GM12878 (cell line): ENCODE measurements around the gene DPM2.

Experiments
- CTCF ChIP-seq, 3 experiments: IDR thresholded peaks in 2 of 3; conservative IDR thresholded peaks in 1 of 3; 2 replicates each; pipeline ENCODE4 v1.5.1; 2011; ENCODE audit warnings: low read depth in 3 of 3, low read length in 3 of 3, mild to moderate bottlenecking in 3 of 3, control low read depth in 2 of 3, moderate library complexity in 2 of 3, inconsistent platforms in 1 of 3, mixed read lengths in 1 of 3; ENCODE audit not compliant: control insufficient read depth in 2 of 3, insufficient read depth in 1 of 3; ENCODE audit errors: extremely low read depth in 1 of 3
- SMAD1 ChIP-seq: fragments of 450-650 bp; IDR thresholded peaks from 2 replicates; pipeline ENCODE4 v1.6.1; 2018; ENCODE audit warnings: mild to moderate bottlenecking, low read depth; ENCODE audit not compliant: partially characterized antibody

GRCh38 chr9:127980060-127980705 is 42.5 kb upstream of the DPM2 start:
- TF ChIP-seq SMAD1, result no peak
- no peak for TF ChIP-seq CTCF (IDR thresholded peaks at IDR 0.05 in 2 of 3, conservative IDR thresholded peaks at IDR 0.05 in 1 of 3; ENCODE audit: control insufficient read depth in 2 of 3, extremely low read depth in 1 of 3, insufficient read depth in 1 of 3, low read depth in 3 of 3, low read length in 3 of 3)
